ENCODE measurements around the gene WNT3.

DNA sequence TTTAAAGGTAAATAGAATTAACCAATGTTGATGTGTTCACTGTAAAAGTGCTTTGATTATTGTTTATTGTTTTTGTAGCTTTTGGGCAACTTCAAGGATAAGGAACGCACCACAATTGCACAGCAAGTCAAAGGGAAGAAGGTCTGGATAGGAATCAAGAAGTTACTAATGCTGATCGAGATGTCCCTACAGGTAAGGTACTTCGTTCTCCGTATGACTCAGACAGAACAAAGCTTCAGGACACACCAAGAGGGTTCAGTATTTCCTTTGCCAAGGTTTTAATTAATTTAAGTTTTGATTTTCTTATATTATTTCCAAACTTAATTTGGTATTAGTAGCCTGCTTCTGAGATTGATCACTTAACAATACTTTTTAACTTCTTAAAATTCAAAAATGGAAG is 67.1 kb downstream of the WNT3 start:
- TF ChIP-seq CTCF (IDR thresholded peaks at IDR 0.05; ENCODE audit: poor library complexity) (no peak), EZH2 (IDR thresholded peaks at IDR 0.05; ENCODE audit: borderline replicate concordance) (no peak), EZH2phosphoT487 (IDR thresholded peaks at IDR 0.05; ENCODE audit: low read depth, severe bottlenecking, unreplicated experiment) (no peak)

All from hepatocyte (in vitro differentiated cells).